K562 (cell line): ENCODE results near the gene RNF180. TPM values are rescaled to one million over a fixed set of nuclear protein-coding genes. Genes with fewer than 3 reads are reported as not detected.

Experiments used
- ATAC-seq: fragments of 200-7000 bp; cut with Tn5 transposase; 3 replicates; pipeline ENCODE4 v1.9.1; 2020; ENCODE audit warnings: moderate library complexity
- BruUV-seq: library from RNA; stranded (reverse); fragments of 400-500 nt; replicated peaks from 2 replicates; lab custom pipeline; 2021; lab: Mats Ljungman, UMichigan
- CTCF ChIA-PET: fragments of 300-600 bp; formaldehyde crosslinking; extraction: SDS; loops from one replicate; lab custom pipeline; 2021; ENCODE audit warnings: low intra/inter-chr PET ratio; lab: Yijun Ruan, JAX
- POLR2A ChIA-PET: fragments of 300-600, 350-650 bp; sonication (Branson Sonifier 250); formaldehyde crosslinking; extraction: SDS; loops from one replicate; lab custom pipeline; 2021; ENCODE audit warnings: antibody characterized with exemption, inconsistent platforms; lab: Yijun Ruan, JAX
- DNase-seq, 4 experiments: peaks; one replicate each; pipeline versions ENCODE4 v3.0.0 to v3.0.0-alpha.2; 2011 to 2018; ENCODE audit warnings: low spot score in 3 of 4, mixed read lengths in 3 of 4; ENCODE audit errors: extremely low read depth in 1 of 4
- FAIRE-seq: peaks from 2 replicates; lab custom pipeline; 2011; peaks lifted over from hg19 to GRCh38; lab: Jason Lieb, UNC
- H2AFZ ChIP-seq: 2 replicates; pipeline ENCODE4 v1.6.0; 2011; ENCODE audit warnings: low read depth, low read length, control low read depth, inconsistent platforms
- H3K27ac ChIP-seq: fragments of 200-600 bp; 3 replicates; pipeline ENCODE4 v1.8.0; 2011; ENCODE audit warnings: low read depth, mild to moderate bottlenecking, control low read depth, inconsistent platforms, low read length, moderate library complexity, mixed read lengths; ENCODE audit errors: extremely low read depth
- H3K27me3 ChIP-seq, 2 experiments: fragments of 300-600 bp in 1 of 2; 2 replicates in 1 of 2; 3 replicates in 1 of 2; pipeline versions ENCODE4 v1.6.0 to v1.8.0; 2011; ENCODE audit warnings: inconsistent platforms in 2 of 2, low read length in 2 of 2, mild to moderate bottlenecking in 1 of 2, mixed read lengths in 1 of 2, moderate library complexity in 1 of 2; ENCODE audit not compliant: control insufficient read depth in 2 of 2, insufficient read depth in 2 of 2
- H3K36me3 ChIP-seq: fragments of 300-600 bp; 3 replicates; pipeline ENCODE4 v1.8.0; 2011; ENCODE audit warnings: mild to moderate bottlenecking, low read length, inconsistent platforms; ENCODE audit not compliant: control insufficient read depth, insufficient read depth
- H3K4me1 ChIP-seq, 2 experiments: fragments of 200-600 bp in 1 of 2; replicated peaks in 1 of 2; 2 replicates in 1 of 2; 3 replicates in 1 of 2; pipeline versions ENCODE4 v1.5.1 to v1.8.0; 2011; ENCODE audit warnings: inconsistent platforms in 2 of 2, low read length in 2 of 2, mild to moderate bottlenecking in 1 of 2, mixed read lengths in 1 of 2, moderate library complexity in 1 of 2; ENCODE audit not compliant: control insufficient read depth in 2 of 2, insufficient read depth in 2 of 2
- H3K4me2 ChIP-seq: 2 replicates; pipeline ENCODE4 v1.6.1; 2011; ENCODE audit warnings: low read length, control low read depth, inconsistent platforms, mixed read lengths; ENCODE audit not compliant: insufficient read depth
- H3K4me3 ChIP-seq: fragments of 200-600 bp; sonication (generic), shearing (Covaris generic); 2 replicates; pipeline ENCODE4 v1.5.1; 2016; ENCODE audit warnings: control low read depth, inconsistent platforms
- H3K79me2 ChIP-seq: fragments of 200-600 bp; 3 replicates; pipeline ENCODE4 v1.8.0; 2011; ENCODE audit warnings: low read length, inconsistent platforms; ENCODE audit not compliant: control insufficient read depth, insufficient read depth
- H3K9ac ChIP-seq, 2 experiments: 2 replicates each; pipeline versions ENCODE4 v1.6.0 to v1.6.1; 2011; ENCODE audit warnings: low read depth in 2 of 2, low read length in 2 of 2, control low read depth in 1 of 2, inconsistent platforms in 1 of 2, mild to moderate bottlenecking in 1 of 2, mixed read lengths in 1 of 2; ENCODE audit not compliant: insufficient read depth in 1 of 2
- H3K9me1 ChIP-seq: one replicate; pipeline ENCODE4 v1.6.0; 2011; ENCODE audit warnings: inconsistent platforms, mild to moderate bottlenecking, low read length, moderate library complexity; ENCODE audit not compliant: control insufficient read depth, insufficient read depth
- H3K9me3 ChIP-seq: replicated peaks from 2 replicates; pipeline ENCODE4 v1.5.1; 2011; ENCODE audit warnings: low read depth, low read length, inconsistent platforms; ENCODE audit not compliant: control insufficient read depth, insufficient read depth
- H4K20me1 ChIP-seq: replicated peaks from 2 replicates; pipeline ENCODE4 v1.6.1; 2011; ENCODE audit warnings: low read length, inconsistent platforms, mixed read lengths; ENCODE audit not compliant: control insufficient read depth, insufficient read depth
- ARID4B ChIP-seq: sonication (generic); formaldehyde crosslinking; IDR thresholded peaks from 2 replicates; pipeline ENCODE4 v1.8.0; 2022; ENCODE audit warnings: mild to moderate bottlenecking, missing genetic modification reagents
- C11orf30 ChIP-seq: fragments of 450-650 bp; IDR thresholded peaks from 2 replicates; pipeline ENCODE4 v1.6.1; 2016; ENCODE audit warnings: low read depth, mild to moderate bottlenecking
- HMBOX1 ChIP-seq: sonication (generic); IDR thresholded peaks from 2 replicates; pipeline ENCODE4 v1.6.1; 2016
- WGBS: fragments of 100-300 bp; shearing (Covaris generic); methylation state at CpG from one replicate; pipeline ENCODE4 v1.1.6; 2016; ENCODE audit warnings: low coverage, mixed read lengths; ENCODE audit not compliant: insufficient coverage; ENCODE audit errors: missing lambda C conversion rate; 5-methylcytosine and 5-hydroxymethylcytosine counted together
- in situ Hi-C: fragments of 300-500 bp; cut with MboI; formaldehyde crosslinking; loops from 4 replicates; pipeline ENCODE4 v1.15.0; 2018; ENCODE audit warnings: inconsistent platforms, mixed read lengths
- intact Hi-C: fragments of 100-400 bp; cut with micrococcal nuclease; formaldehyde crosslinking; loops from 2 replicates; pipeline ENCODE4 v1.14.2; 2022
- polyA plus RNA-seq, 8 experiments: library from polyadenylated mRNA; depleted of rRNA in 4 of 8; stranded (reverse) in 5 of 8; unstranded in 3 of 8; fragments of >200 nt; fragmentation: Nextera tagmentation in 2 of 8; fragmentation: Illumina TruSeq in 1 of 8; extraction: Ambion mirVana in 2 of 8; extraction: Trizol in 1 of 8; gene quantifications; 2 replicates each; pipeline versions ENCODE4 v1.2.1 to v1.2.3, GENCODE V29; 2011 to 2014; ENCODE audit warnings: inconsistent platforms in 1 of 8, missing spikeins in 1 of 8
- total RNA-seq, 7 experiments: library from RNA; depleted of rRNA in 6 of 7; stranded (reverse); fragments of >200 nt in 6 of 7; fragmentation: Illumina TruSeq in 2 of 7; extraction: Trizol in 2 of 7; gene quantifications; 2 replicates each; pipeline versions ENCODE4 v1.2.1 to v1.2.3, GENCODE V29; 2011 to 2021; ENCODE audit warnings: low replicate concordance in 1 of 7
- TF ChIP-seq, protein P1 (sequence below): fragments of 250-450 bp; sonication (Bioruptor Pico); IDR thresholded peaks from 2 replicates; pipeline ENCODE4 v1.4.0; 2020

RNF180 gene
- total and polyA plus RNA-seq, 9 of the 15 experiments (the other 6 are each of a cell fraction or from before 2014, with no cell fraction given) = 0.05 TPM; not detected in 8

DNA sequence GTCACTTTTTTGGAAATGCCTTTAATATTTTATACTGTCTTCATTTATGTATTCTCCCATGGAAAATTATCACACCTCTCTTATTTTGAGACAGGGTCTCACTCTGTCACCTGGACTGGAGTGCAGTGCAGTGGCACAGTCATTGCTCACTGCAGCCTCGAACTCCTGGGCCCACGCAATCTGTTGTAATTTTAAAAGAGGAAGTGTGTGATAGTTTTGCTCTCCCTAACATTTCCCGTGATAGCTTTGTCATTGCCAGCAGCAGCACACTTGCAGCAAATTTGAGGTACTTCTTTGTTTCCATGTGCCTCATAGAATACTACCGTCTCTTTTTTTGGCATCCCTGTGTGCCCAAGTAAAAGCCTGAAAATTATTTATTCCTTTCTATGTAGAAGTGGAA lies 103.5 kb downstream of the RNF180 start (continued):
- TF ChIP-seq ARID4B (CRISPR knock-in tag) = no peak

DNA sequence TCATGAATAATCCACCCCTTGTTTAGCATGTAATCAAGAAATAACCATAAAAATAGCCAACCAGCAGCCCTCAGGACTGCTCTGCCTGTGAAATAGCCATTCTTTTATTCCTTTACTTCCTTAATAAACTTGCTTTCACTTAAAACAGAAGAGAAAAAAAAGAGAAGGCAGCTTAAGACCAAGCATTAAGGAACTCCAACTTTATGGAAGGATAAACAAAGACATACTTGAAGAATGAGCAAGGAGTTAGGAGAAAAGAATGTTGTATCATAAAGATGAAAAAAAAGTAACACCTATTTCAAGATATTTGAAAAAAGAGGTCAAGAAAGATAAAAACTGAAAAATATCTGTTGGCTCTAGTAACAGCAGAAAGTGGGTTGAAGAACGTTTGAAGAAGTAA lies 107.6 kb downstream of the RNF180 start:
- H4K20me1 ChIP-seq = no peaks in the 10 kb centered on the region
- no peaks in the 10 kb centered on the region for H3K36me3 ChIP-seq
- H2AFZ ChIP-seq = no peak overlapping the region
- no peak for FAIRE-seq
- no peaks in the 10 kb centered on the region for H3K27me3 ChIP-seq
- no peak for DNase-seq
- CTCF ChIA-PET = no interaction called here
- in situ Hi-C loops = no loop called here
- 0% methylated on average over 1 of the region's 1 CpG for WGBS
- POLR2A ChIA-PET = no interaction called here
- H3K9me3 ChIP-seq = no peaks in the 10 kb centered on the region
- no peaks in the 10 kb centered on the region for H3K4me1 ChIP-seq
- no peak overlapping the region for H3K9ac ChIP-seq
- intact Hi-C loops = no loop called here
- no peaks in the 10 kb centered on the region for H3K79me2 ChIP-seq
- TF ChIP-seq HMBOX1 (no peak), C11orf30 (no peak)
- TF ChIP-seq, protein P1, sequence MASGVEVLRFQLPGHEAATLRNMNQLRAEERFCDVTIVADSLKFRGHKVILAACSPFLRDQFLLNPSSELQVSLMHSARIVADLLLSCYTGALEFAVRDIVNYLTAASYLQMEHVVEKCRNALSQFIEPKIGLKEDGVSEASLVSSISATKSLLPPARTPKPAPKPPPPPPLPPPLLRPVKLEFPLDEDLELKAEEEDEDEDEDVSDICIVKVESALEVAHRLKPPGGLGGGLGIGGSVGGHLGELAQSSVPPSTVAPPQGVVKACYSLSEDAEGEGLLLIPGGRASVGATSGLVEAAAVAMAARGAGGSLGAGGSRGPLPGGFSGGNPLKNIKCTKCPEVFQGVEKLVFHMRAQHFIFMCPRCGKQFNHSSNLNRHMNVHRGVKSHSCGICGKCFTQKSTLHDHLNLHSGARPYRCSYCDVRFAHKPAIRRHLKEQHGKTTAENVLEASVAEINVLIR (CRISPR knock-in tag) = no peak
- H3K4me3 ChIP-seq = no peak overlapping the region
- no TSS peak for BruUV-seq
- no peak overlapping the region for H3K4me2 ChIP-seq
- no peak overlapping the region for H3K27ac ChIP-seq
- ATAC-seq = no peak
- no peaks in the 10 kb centered on the region for H3K9me1 ChIP-seq
